ENCODE results near the gene C2CD4C. TPM values are rescaled to one million over a fixed set of nuclear protein-coding genes. Genes with fewer than 3 reads are reported as not detected.

C2CD4C gene
- total RNA-seq, 4 donors from 2014 or later: 0.21 to 2.7 (median 1.5) TPM

- 80 to 84% methylated on average over 31 to 39 of the region's 43 CpGs for WGBS, 2 donors
- no peaks in the 10 kb centered on the region for H3K9me3 ChIP-seq
- TF ChIP-seq POLR2A (IDR thresholded peaks at IDR 0.05): no peak
- TF ChIP-seq EP300 (IDR thresholded peaks at IDR 0.05): no peak
- TF ChIP-seq CTCF (IDR thresholded peaks at IDR 0.05): no peak
- no peak overlapping the region for H3K27ac ChIP-seq
- H3K4me1 ChIP-seq: peaks cover 0 to 8% (median 0%) of the 10 kb centered on the region in 4 donors
- H3K4me3 ChIP-seq: no peak overlapping the region
- H3K27me3 ChIP-seq: peaks cover 0 to 42% of the 10 kb centered on the region in 2 donors
- peak in 1 of 2 donors; percentile 7 for DNase-seq (ENCODE audit: low spot score in 2 of 2)
- H3K36me3 ChIP-seq: no peaks in the 10 kb centered on the region
Observed at GRCh38 chr19:400976-401865, 7.7 kb downstream of the C2CD4C start.

- Histone ChIP-seq H3K27me3 (peaks cover 0 to 30% of the 10 kb centered on the region in 2 donors), H3K27ac (no peak overlapping the region), H3K9me3 (no peaks in the 10 kb centered on the region), H3K4me3 (no peak overlapping the region), H3K4me1 (peaks cover 0 to 8% (median 0%) of the 10 kb centered on the region in 4 donors), H3K36me3 (no peaks in the 10 kb centered on the region)
- WGBS, 2 donors: 70 to 83% methylated on average over 9 of the region's 9 CpGs
- no peak for TF ChIP-seq POLR2A (IDR thresholded peaks at IDR 0.05)
- no peak for DNase-seq (ENCODE audit: low spot score in 2 of 2)
Observed at GRCh38 chr19:399370-399769, 9.6 kb downstream of the C2CD4C start.

- no peak for DNase-seq (ENCODE audit: low spot score in 2 of 2)
- 80% methylated on average over 10 to 17 of the region's 17 CpGs for WGBS, 2 donors
Observed at GRCh38 chr19:398719-399118, 10.2 kb downstream of the C2CD4C start.

GRCh38 chr19:397941-398706 is 10.8 kb downstream of the C2CD4C start:
- WGBS, 2 donors: 85 to 94% methylated on average over 31 of the region's 31 CpGs
- Histone ChIP-seq H3K4me3 (no peak overlapping the region), H3K9me3 (no peaks in the 10 kb centered on the region), H3K4me1 (peaks cover 0 to 8% (median 0%) of the 10 kb centered on the region in 4 donors), H3K27me3 (peaks cover 0 to 23% of the 10 kb centered on the region in 2 donors), H3K36me3 (no peaks in the 10 kb centered on the region), H3K27ac (no peak overlapping the region)
- no peak for TF ChIP-seq POLR2A (IDR thresholded peaks at IDR 0.05)
- TF ChIP-seq CTCF (IDR thresholded peaks at IDR 0.05): no peak
- no peak for TF ChIP-seq EP300 (IDR thresholded peaks at IDR 0.05)
- no peak for DNase-seq (ENCODE audit: low spot score in 2 of 2)

More at GRCh38 chr19:398719-399118, 10.2 kb downstream of the C2CD4C start:
- no peak for TF ChIP-seq EP300 (IDR thresholded peaks at IDR 0.05)
- H3K27me3 ChIP-seq: peaks cover 0 to 29% of the 10 kb centered on the region in 2 donors
- no peaks in the 10 kb centered on the region for H3K36me3 ChIP-seq
- no peak overlapping the region for H3K27ac ChIP-seq
- H3K4me1 ChIP-seq: peaks cover 0 to 8% (median 0%) of the 10 kb centered on the region in 4 donors
- H3K4me3 ChIP-seq: no peak overlapping the region
- no peaks in the 10 kb centered on the region for H3K9me3 ChIP-seq

- 65 to 66% methylated on average over 17 to 18 of the region's 18 CpGs for WGBS, 2 donors
- no peak for DNase-seq (ENCODE audit: low spot score in 2 of 2)
- H3K4me1 ChIP-seq: peaks cover 0 to 8% (median 0%) of the 10 kb centered on the region in 4 donors
- TF ChIP-seq POLR2A (IDR thresholded peaks at IDR 0.05) (no peak), CTCF (IDR thresholded peaks at IDR 0.05) (no peak), EP300 (IDR thresholded peaks at IDR 0.05) (no peak)
- no peaks in the 10 kb centered on the region for H3K9me3 ChIP-seq
- H3K27me3 ChIP-seq: peaks cover 0 to 15% of the 10 kb centered on the region in 2 donors
- no peaks in the 10 kb centered on the region for H3K36me3 ChIP-seq
- H3K27ac ChIP-seq: no peak overlapping the region
- no peak overlapping the region for H3K4me3 ChIP-seq
Observed at GRCh38 chr19:397321-397720, 11.6 kb downstream of the C2CD4C start.

All from tibial nerve (tissue), 4 donors.